Neural cell (in vitro differentiated cells): ENCODE data around the gene EPHA6. TPM values are rescaled to one million over a fixed set of nuclear protein-coding genes. Genes with fewer than 3 reads are reported as not detected.

Source experiments
- H2AFZ ChIP-seq: fragments of 200-600, 300-800 bp; sonication (generic), shearing (Covaris generic); 2 replicates; pipeline ENCODE4 v1.6.0; 2014; ENCODE audit warnings: low read depth, mild to moderate bottlenecking, antibody characterized with exemption, low read length, moderate library complexity
- H3F3A ChIP-seq: fragments of 200-600 bp; shearing (Covaris generic); 2 replicates; pipeline ENCODE4 v1.6.1; 2016; ENCODE audit warnings: mild to moderate bottlenecking, moderate library complexity, mixed read lengths, antibody characterized with exemption, low read length; ENCODE audit not compliant: insufficient read depth, poor library complexity, severe bottlenecking
- H3K27ac ChIP-seq: fragments of 200-600, 300-800 bp; sonication (generic), shearing (Covaris generic); 2 replicates; pipeline ENCODE4 v1.5.1; 2014; ENCODE audit warnings: mild to moderate bottlenecking, low read length, moderate library complexity
- H3K27me3 ChIP-seq: fragments of 300-800, 200-600 bp; sonication (generic), shearing (Covaris generic); 2 replicates; pipeline ENCODE4 v1.6.0; 2014; ENCODE audit warnings: mild to moderate bottlenecking, low read depth, low read length, moderate library complexity; ENCODE audit not compliant: insufficient read depth
- H3K36me3 ChIP-seq: fragments of 300-800, 200-600 bp; sonication (generic), shearing (Covaris generic); 2 replicates; pipeline ENCODE4 v1.5.1; 2014; ENCODE audit warnings: mild to moderate bottlenecking, antibody characterized with exemption, low read length, moderate library complexity; ENCODE audit not compliant: insufficient read depth
- H3K4me2 ChIP-seq: fragments of 300-800, 200-600 bp; sonication (generic), shearing (Covaris generic); 2 replicates; pipeline ENCODE4 v1.6.0; 2014; ENCODE audit warnings: mild to moderate bottlenecking, low read length
- H3K4me3 ChIP-seq: fragments of 300-800, 200-600 bp; sonication (generic), shearing (Covaris generic); 2 replicates; pipeline ENCODE4 v1.5.1; 2014; ENCODE audit warnings: mild to moderate bottlenecking, low read length, moderate library complexity
- H3K79me2 ChIP-seq: fragments of 200-600 bp; shearing (Covaris generic); replicated peaks from 2 replicates; pipeline ENCODE4 v1.6.0; 2014; ENCODE audit warnings: mild to moderate bottlenecking, low read length, moderate library complexity; ENCODE audit not compliant: insufficient read depth
- H3K9ac ChIP-seq: fragments of 300-800, 200-600 bp; sonication (generic), shearing (Covaris generic); 2 replicates; pipeline ENCODE4 v1.6.1; 2016; ENCODE audit warnings: mild to moderate bottlenecking, low read length, mixed read lengths
- H3K9me2 ChIP-seq: fragments of 200-600 bp; shearing (Covaris generic); 2 replicates; pipeline ENCODE4 v1.6.1; 2016; ENCODE audit warnings: mild to moderate bottlenecking, low read length, mixed read lengths; ENCODE audit not compliant: insufficient read depth
- H3K9me3 ChIP-seq: fragments of 200-600, 300-800 bp; sonication (generic), shearing (Covaris generic); 2 replicates; pipeline ENCODE4 v1.6.1; 2016; ENCODE audit warnings: mild to moderate bottlenecking, mixed run types, low read length, moderate library complexity, mixed read lengths
- H4K20me1 ChIP-seq: fragments of 200-600 bp; shearing (Covaris generic); 2 replicates; pipeline ENCODE4 v1.6.1; 2016; ENCODE audit warnings: mild to moderate bottlenecking, mixed run types; ENCODE audit not compliant: insufficient read depth
- CTCF ChIP-seq: fragments of 450-650 bp; IDR thresholded peaks from 2 replicates; pipeline ENCODE4 v1.5.1; 2014; ENCODE audit warnings: antibody characterized with exemption, mild to moderate bottlenecking, moderate library complexity; ENCODE audit not compliant: poor library complexity, severe bottlenecking
- EP300 ChIP-seq: fragments of 450-650 bp; conservative IDR thresholded peaks from 2 replicates; pipeline ENCODE4 v1.6.1; 2014; ENCODE audit warnings: antibody characterized with exemption, mild to moderate bottlenecking, moderate library complexity; ENCODE audit not compliant: poor library complexity, severe bottlenecking
- EZH2 ChIP-seq: fragments of 200-600, 300-800 bp; shearing (Covaris generic), sonication (generic); IDR thresholded peaks from 2 replicates; pipeline ENCODE4 v1.6.1; 2014; ENCODE audit warnings: antibody characterized with exemption, low read length, borderline replicate concordance, mild to moderate bottlenecking; ENCODE audit not compliant: insufficient read depth, poor library complexity, severe bottlenecking
- MXI1 ChIP-seq: fragments of 450-650 bp; conservative IDR thresholded peaks from 2 replicates; pipeline ENCODE4 v1.6.1; 2014; ENCODE audit warnings: antibody characterized with exemption, mild to moderate bottlenecking; ENCODE audit not compliant: poor library complexity, severe bottlenecking
- POLR2AphosphoS5 ChIP-seq: IDR thresholded peaks from 2 replicates; pipeline ENCODE4 v1.6.1; 2012
- RAD21 ChIP-seq: fragments of 450-650 bp; conservative IDR thresholded peaks from 2 replicates; pipeline ENCODE4 v1.6.1; 2014; ENCODE audit warnings: antibody characterized with exemption, mild to moderate bottlenecking, moderate library complexity
- REST ChIP-seq: IDR thresholded peaks from 2 replicates; pipeline ENCODE4 v1.6.1; 2012; ENCODE audit warnings: borderline replicate concordance
- SMC3 ChIP-seq: fragments of 450-650 bp; conservative IDR thresholded peaks from 2 replicates; pipeline ENCODE4 v1.6.1; 2014; ENCODE audit warnings: antibody characterized with exemption, mild to moderate bottlenecking, moderate library complexity; ENCODE audit not compliant: poor library complexity
- TAF1 ChIP-seq: IDR thresholded peaks from 2 replicates; pipeline ENCODE4 v1.6.1; 2012; ENCODE audit warnings: low read depth
- polyA plus RNA-seq: library from polyadenylated mRNA; depleted of rRNA; stranded (reverse); fragments of >200 nt; gene quantifications from 2 replicates; pipeline ENCODE4 v1.2.3, GENCODE V29; 2014

EPHA6 gene
- polyA plus RNA-seq, 1 donor from 2014 or later = 0.56 TPM

- Histone ChIP-seq H3K79me2 (no peaks in the 10 kb centered on the region), H3K4me3 (no peak overlapping the region), H4K20me1 (no peaks in the 10 kb centered on the region), H3F3A (no peaks in the 10 kb centered on the region), H3K9ac (no peak overlapping the region), H3K9me2 (no peaks in the 10 kb centered on the region), H3K36me3 (no peaks in the 10 kb centered on the region), H3K9me3 (no peaks in the 10 kb centered on the region), H3K27me3 (no peaks in the 10 kb centered on the region), H3K27ac (no peak overlapping the region), H2AFZ (no peak overlapping the region), H3K4me2 (no peak overlapping the region)
- TF ChIP-seq EP300 (no peak), CTCF (no peak), SMC3 (no peak), MXI1 (no peak), TAF1 (no peak), REST (no peak), POLR2AphosphoS5 (no peak), RAD21 (no peak), EZH2 (no peak)
These were observed 421.4 kb downstream of the EPHA6 start for GRCh38 chr3:97235611-97236315.

- H3K4me2 ChIP-seq = no peak overlapping the region
- no peak overlapping the region for H3K9ac ChIP-seq
- no peak overlapping the region for H2AFZ ChIP-seq
- no peaks in the 10 kb centered on the region for H3K27me3 ChIP-seq
- no peaks in the 10 kb centered on the region for H3K9me3 ChIP-seq
- H3K4me3 ChIP-seq = no peak overlapping the region
- TF ChIP-seq EZH2 (no peak), RAD21 (no peak), REST (no peak), CTCF (no peak), SMC3 (no peak), TAF1 (no peak), POLR2AphosphoS5 (no peak), MXI1 (no peak), EP300 (no peak)
- H4K20me1 ChIP-seq = no peaks in the 10 kb centered on the region
- H3K27ac ChIP-seq = no peak overlapping the region
- H3F3A ChIP-seq = no peaks in the 10 kb centered on the region
- H3K36me3 ChIP-seq = no peaks in the 10 kb centered on the region
- H3K79me2 ChIP-seq = no peaks in the 10 kb centered on the region
- H3K9me2 ChIP-seq = no peaks in the 10 kb centered on the region
These were observed 427.0 kb downstream of the EPHA6 start for GRCh38 chr3:97241417-97241816.
